Measurements from ENCODE around the gene SIX2. TPM values are rescaled to one million over a fixed set of nuclear protein-coding genes. Genes with fewer than 3 reads are reported as not detected.

Gene SIX2
- total and polyA plus RNA-seq, 2 of the 8 experiments (the other 6 are each of a cell fraction or from before 2014, with no cell fraction given): 0.47 to 1.0 TPM

DNA sequence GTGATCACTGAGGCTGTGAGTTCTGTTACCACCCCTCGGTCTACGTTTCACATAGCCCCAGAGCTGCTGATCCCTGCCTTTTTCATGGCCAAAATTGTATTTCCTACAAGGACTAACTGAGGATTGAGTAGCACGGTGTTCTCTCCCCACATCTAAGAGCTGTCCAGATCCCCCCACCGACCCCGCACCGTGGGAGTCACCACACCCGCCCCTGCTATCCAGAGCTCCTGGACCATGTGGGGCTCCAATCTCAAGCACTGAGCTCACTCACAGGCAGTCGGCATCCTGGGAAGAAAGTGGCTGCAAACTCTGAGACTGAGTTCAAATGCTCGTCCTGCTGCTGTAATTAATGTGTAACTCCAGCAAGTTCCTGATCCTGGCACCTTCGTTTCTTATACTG is 9.7 kb downstream of the SIX2 start:
- Histone ChIP-seq H2BK12ac (ENCODE audit: low read depth, low read length) (no peak overlapping the region), H3K79me1 (ENCODE audit: low read depth, low read length) (no peaks in the 10 kb centered on the region), H2BK15ac (ENCODE audit: low read length) (no peak overlapping the region), H2AFZ (ENCODE audit: low read length) (no peak overlapping the region), H3K56ac (replicated peaks; ENCODE audit: insufficient read length, low read depth, low read length) (no peak overlapping the region), H3K4ac (replicated peaks; ENCODE audit: insufficient read length, low read depth, low read length) (no peak overlapping the region), H3K79me2 (ENCODE audit: control insufficient read depth in 1 of 2, insufficient read depth in 2 of 2, low read length in 2 of 2) (no peaks in the 10 kb centered on the region), H3K23ac (ENCODE audit: insufficient read length) (no peak overlapping the region), H3K27ac (ENCODE audit: low read depth, low read length) (no peak overlapping the region), H3K14ac (ENCODE audit: insufficient read length) (no peak overlapping the region), H3K4me2 (ENCODE audit: insufficient read depth in 1 of 2, low read depth in 2 of 2, low read length in 2 of 2) (peak overlapping the region in 1 of 2 experiments; percentile 84; a peak in 1 of 4 replicates), H4K8ac (ENCODE audit: extremely low read depth, insufficient read depth, low read length) (no peak overlapping the region), H3K4me1 (replicated peaks in 1 of 4; ENCODE audit: control insufficient read depth in 3 of 4, insufficient read depth in 4 of 4, low read length in 3 of 4) (peaks cover 0 to 17% (median 15%) of the 10 kb centered on the region in 4 experiments; a peak in 5 of 7 replicates), H3K27me3 (replicated peaks in 1 of 4; ENCODE audit: control insufficient read depth in 3 of 4, extremely low read depth in 1 of 4, insufficient read depth in 3 of 4, low read length in 3 of 4) (peaks cover 56 to 73% (median 68%) of the 10 kb centered on the region in 4 experiments), H2BK120ac (replicated peaks; ENCODE audit: low read depth, low read length) (no peak overlapping the region), H2BK20ac (ENCODE audit: low read length) (no peak overlapping the region), H2AK5ac (ENCODE audit: low read depth, low read length) (no peak overlapping the region), H2BK5ac (ENCODE audit: low read depth, low read length) (no peak overlapping the region), H3K9me3 (ENCODE audit: insufficient read depth in 2 of 2, low read depth in 1 of 2, low read length in 1 of 2) (no peaks in the 10 kb centered on the region), H3K9ac (replicated peaks in 1 of 4; ENCODE audit: extremely low read depth in 1 of 4, low read depth in 3 of 4, low read length in 3 of 4) (no peak overlapping the region), H3K36me3 (ENCODE audit: control insufficient read depth in 2 of 4, insufficient read depth in 4 of 4, low read length in 3 of 4) (no peaks in the 10 kb centered on the region), H3K4me3 (ENCODE audit: extremely low read depth in 1 of 4, insufficient read depth in 2 of 4, low read depth in 3 of 4, low read length in 4 of 4) (no peak overlapping the region), H4K5ac (ENCODE audit: insufficient read length, low read depth, low read length) (no peak overlapping the region), H3K23me2 (ENCODE audit: low read depth, low read length) (peaks cover 18% of the 10 kb centered on the region; the same call in 1 of the 2 replicates), H3K18ac (ENCODE audit: extremely low read depth, low read length) (no peak overlapping the region), H4K91ac (replicated peaks; ENCODE audit: insufficient read length, low read length) (no peak overlapping the region), H4K20me1 (replicated peaks in 1 of 2; ENCODE audit: control insufficient read depth in 1 of 2, insufficient read depth in 2 of 2, low read length in 2 of 2) (peaks cover 3 to 14% of the 10 kb centered on the region in 2 experiments)
- FAIRE-seq (no peak), DNase-seq (ENCODE audit: low read depth in 1 of 2, low spot score in 2 of 2) (no peak)
- ChIA-PET CTCF (ENCODE audit: partially characterized antibody) (interaction anchor here (0.6 to 8.0 kb wide), 18 partner anchors 9 to 577 kb away, joined by 3 to 105 read pairs (median 6); no protein-coding TSS in a partner anchor), POLR2A (ENCODE audit: partially characterized antibody) (interaction anchor here (1.0 to 1.1 kb wide), 2 partner anchors 11 to 42 kb away, joined by 3 to 5 read pairs; no protein-coding TSS in a partner anchor)
- 85% methylated on average over 10 of the region's 10 CpGs; no CpG with 5 or more reads in 1 of the 2 experiments for WGBS, 2 experiments (ENCODE audit: extremely low coverage in 1 of 2, insufficient coverage in 1 of 2, insufficient read length in 1 of 2, insufficient replicate concordance in 2 of 2, low coverage in 1 of 2, low lambda C conversion rate in 2 of 2, missing lambda C conversion rate in 1 of 2)
- TF ChIP-seq KDM4A (IDR thresholded peaks at IDR 0.05; ENCODE audit: low read depth, low read length, severe bottlenecking) (no peak), SIX5 (IDR thresholded peaks at IDR 0.05; ENCODE audit: low read depth, low read length) (no peak), YY1 (IDR thresholded peaks at IDR 0.05; ENCODE audit: low read depth, low read length) (no peak)
